HEK293 (cell line): ENCODE measurements around the gene BTBD19.

Source experiments
- CTCF ChIA-PET: fragments of 350-600 bp; formaldehyde crosslinking; extraction: SDS; loops from one replicate; lab custom pipeline; 2021; ENCODE audit warnings: antibody characterized with exemption; lab: Yijun Ruan, JAX
- POLR2A ChIA-PET: fragments of 300-600 bp; formaldehyde crosslinking; extraction: SDS; loops from one replicate; lab custom pipeline; 2020; ENCODE audit warnings: antibody characterized with exemption, inconsistent platforms; lab: Yijun Ruan, JAX
- H3K27ac ChIP-seq: fragments of 200-500 bp; sonication (Bioruptor generic); 2 replicates; pipeline ENCODE4 v1.5.1; 2014; ENCODE audit warnings: low read depth, low read length, control low read depth, inconsistent platforms; ENCODE audit errors: extremely low read depth
- H3K36me3 ChIP-seq, 2 experiments: fragments of 200-500 bp in 1 of 2; sonication (Bioruptor generic) in 1 of 2; 1 replicate in 1 of 2; 2 replicates in 1 of 2; pipeline ENCODE4 v1.5.1; 2014 to 2017; ENCODE audit warnings: inconsistent platforms in 2 of 2, low read length in 2 of 2; ENCODE audit not compliant: control insufficient read depth in 2 of 2, insufficient read depth in 1 of 2
- H3K4me1 ChIP-seq: fragments of 200-500 bp; sonication (Bioruptor generic); 2 replicates; pipeline ENCODE4 v1.5.1; 2014; ENCODE audit warnings: mild to moderate bottlenecking, low read length, inconsistent platforms; ENCODE audit not compliant: control insufficient read depth, insufficient read depth
- H3K4me3 ChIP-seq: 2 replicates; pipeline ENCODE4 v1.5.1; 2011; ENCODE audit warnings: low read depth, mild to moderate bottlenecking, control low read depth, low read length, moderate library complexity
- H3K9me3 ChIP-seq: fragments of 200-500 bp; sonication (Bioruptor generic); 2 replicates; pipeline ENCODE4 v1.5.1; 2014; ENCODE audit warnings: low read depth, low read length, inconsistent platforms; ENCODE audit not compliant: control insufficient read depth, insufficient read depth
- BCL11A ChIP-seq: fragments of 450-650 bp; formaldehyde crosslinking; IDR thresholded peaks from 2 replicates; pipeline ENCODE4 v1.5.1; 2016; ENCODE audit warnings: low read depth, missing biosample characterization, missing genetic modification characterization
- EGR2 ChIP-seq: fragments of 450-650 bp; formaldehyde crosslinking; IDR thresholded peaks from 2 replicates; pipeline ENCODE4 v1.5.1; 2016; ENCODE audit warnings: low read depth, missing biosample characterization, missing genetic modification characterization
- MZF1 ChIP-seq: fragments of 450-650 bp; formaldehyde crosslinking; IDR thresholded peaks from 2 replicates; pipeline ENCODE4 v1.5.1; 2017; ENCODE audit warnings: missing biosample characterization, missing genetic modification characterization, borderline replicate concordance
- SETDB1 ChIP-seq: IDR thresholded peaks from one replicate; pipeline ENCODE4 v1.6.1; 2017; ENCODE audit warnings: mild to moderate bottlenecking, low read length, moderate library complexity, mixed read lengths; ENCODE audit not compliant: insufficient read length
- SP2 ChIP-seq: fragments of 450-650 bp; formaldehyde crosslinking; IDR thresholded peaks from 2 replicates; pipeline ENCODE4 v1.5.1; 2016; ENCODE audit warnings: missing biosample characterization, missing genetic modification characterization
- TCF7L2 ChIP-seq: IDR thresholded peaks from 2 replicates; pipeline ENCODE4 v1.6.1; 2011; ENCODE audit warnings: low read depth, mild to moderate bottlenecking, inconsistent platforms, low read length, moderate library complexity, borderline replicate concordance
- YY1 ChIP-seq: fragments of 450-650 bp; formaldehyde crosslinking; IDR thresholded peaks from 2 replicates; pipeline ENCODE4 v1.5.1; 2018; ENCODE audit warnings: missing biosample characterization, missing genetic modification characterization
- ZNF121 ChIP-seq: fragments of 450-650 bp; formaldehyde crosslinking; IDR thresholded peaks from 2 replicates; pipeline ENCODE4 v1.5.1; 2016; ENCODE audit warnings: missing biosample characterization, missing genetic modification characterization
- ZNF138 ChIP-seq: fragments of 450-650 bp; formaldehyde crosslinking; IDR thresholded peaks from 2 replicates; pipeline ENCODE4 v1.5.1; 2016; ENCODE audit warnings: missing biosample characterization, missing genetic modification characterization, borderline replicate concordance
- ZNF157 ChIP-seq: fragments of 450-650 bp; formaldehyde crosslinking; IDR thresholded peaks from 2 replicates; pipeline ENCODE4 v1.5.1; 2016; ENCODE audit warnings: missing biosample characterization, missing genetic modification characterization
- ZNF175 ChIP-seq: fragments of 450-650 bp; formaldehyde crosslinking; IDR thresholded peaks from 2 replicates; pipeline ENCODE4 v1.5.1; 2016; ENCODE audit warnings: missing biosample characterization, missing genetic modification characterization
- ZNF19 ChIP-seq: fragments of 450-650 bp; formaldehyde crosslinking; IDR thresholded peaks from 2 replicates; pipeline ENCODE4; 2016; ENCODE audit warnings: missing biosample characterization, missing genetic modification characterization, low read depth
- ZNF221 ChIP-seq: fragments of 450-650 bp; formaldehyde crosslinking; IDR thresholded peaks from 2 replicates; pipeline ENCODE4 v1.5.1; 2017; ENCODE audit warnings: missing biosample characterization, missing genetic modification characterization, borderline replicate concordance
- ZNF416 ChIP-seq: fragments of 450-650 bp; formaldehyde crosslinking; IDR thresholded peaks from 2 replicates; pipeline ENCODE4 v1.5.1; 2016; ENCODE audit warnings: missing biosample characterization, missing genetic modification characterization
- ZNF423 ChIP-seq: fragments of 450-650 bp; formaldehyde crosslinking; IDR thresholded peaks from 2 replicates; pipeline ENCODE4 v1.5.1; 2016; ENCODE audit warnings: missing biosample characterization, missing genetic modification characterization
- ZNF501 ChIP-seq: fragments of 450-650 bp; formaldehyde crosslinking; IDR thresholded peaks from 2 replicates; pipeline ENCODE4 v1.5.1; 2016; ENCODE audit warnings: missing biosample characterization, missing genetic modification characterization
- ZNF558 ChIP-seq: fragments of 450-650 bp; formaldehyde crosslinking; IDR thresholded peaks from 2 replicates; pipeline ENCODE4 v1.5.1; 2016; ENCODE audit warnings: missing biosample characterization, missing genetic modification characterization
- ZNF560 ChIP-seq: fragments of 450-650 bp; formaldehyde crosslinking; IDR thresholded peaks from 2 replicates; pipeline ENCODE4 v1.5.1; 2017; ENCODE audit warnings: missing biosample characterization, missing genetic modification characterization, borderline replicate concordance
- ZNF624 ChIP-seq: fragments of 450-650 bp; formaldehyde crosslinking; IDR thresholded peaks from 2 replicates; pipeline ENCODE4 v1.5.1; 2017; ENCODE audit warnings: missing biosample characterization, missing genetic modification characterization
- ZNF629 ChIP-seq: fragments of 450-650 bp; formaldehyde crosslinking; IDR thresholded peaks from 2 replicates; pipeline ENCODE4 v1.5.1; 2017; ENCODE audit warnings: missing biosample characterization, missing genetic modification characterization
- ZSCAN23 ChIP-seq: fragments of 450-650 bp; formaldehyde crosslinking; IDR thresholded peaks from 2 replicates; pipeline ENCODE4 v1.5.1; 2016; ENCODE audit warnings: missing biosample characterization, missing genetic modification characterization
- TF ChIP-seq, protein P1 (sequence below): fragments of 450-650 bp; formaldehyde crosslinking; IDR thresholded peaks from 2 replicates; pipeline ENCODE4 v1.5.1; 2016; ENCODE audit warnings: missing biosample characterization, missing genetic modification characterization
- TF ChIP-seq, protein P2 (sequence below): fragments of 450-650 bp; formaldehyde crosslinking; IDR thresholded peaks from 2 replicates; pipeline ENCODE4 v1.5.1; 2017; ENCODE audit warnings: missing biosample characterization, mild to moderate bottlenecking, missing genetic modification characterization, moderate library complexity
- TF ChIP-seq, protein P3 (sequence below): fragments of 450-650 bp; formaldehyde crosslinking; IDR thresholded peaks from 2 replicates; pipeline ENCODE4 v1.5.0; 2017; ENCODE audit warnings: missing biosample characterization, missing genetic modification characterization, borderline replicate concordance
- TF ChIP-seq, protein P4 (sequence below): fragments of 450-650 bp; formaldehyde crosslinking; IDR thresholded peaks from 2 replicates; pipeline ENCODE4 v1.5.1; 2016; ENCODE audit warnings: missing biosample characterization, missing genetic modification characterization

BTBD19 gene

DNA sequence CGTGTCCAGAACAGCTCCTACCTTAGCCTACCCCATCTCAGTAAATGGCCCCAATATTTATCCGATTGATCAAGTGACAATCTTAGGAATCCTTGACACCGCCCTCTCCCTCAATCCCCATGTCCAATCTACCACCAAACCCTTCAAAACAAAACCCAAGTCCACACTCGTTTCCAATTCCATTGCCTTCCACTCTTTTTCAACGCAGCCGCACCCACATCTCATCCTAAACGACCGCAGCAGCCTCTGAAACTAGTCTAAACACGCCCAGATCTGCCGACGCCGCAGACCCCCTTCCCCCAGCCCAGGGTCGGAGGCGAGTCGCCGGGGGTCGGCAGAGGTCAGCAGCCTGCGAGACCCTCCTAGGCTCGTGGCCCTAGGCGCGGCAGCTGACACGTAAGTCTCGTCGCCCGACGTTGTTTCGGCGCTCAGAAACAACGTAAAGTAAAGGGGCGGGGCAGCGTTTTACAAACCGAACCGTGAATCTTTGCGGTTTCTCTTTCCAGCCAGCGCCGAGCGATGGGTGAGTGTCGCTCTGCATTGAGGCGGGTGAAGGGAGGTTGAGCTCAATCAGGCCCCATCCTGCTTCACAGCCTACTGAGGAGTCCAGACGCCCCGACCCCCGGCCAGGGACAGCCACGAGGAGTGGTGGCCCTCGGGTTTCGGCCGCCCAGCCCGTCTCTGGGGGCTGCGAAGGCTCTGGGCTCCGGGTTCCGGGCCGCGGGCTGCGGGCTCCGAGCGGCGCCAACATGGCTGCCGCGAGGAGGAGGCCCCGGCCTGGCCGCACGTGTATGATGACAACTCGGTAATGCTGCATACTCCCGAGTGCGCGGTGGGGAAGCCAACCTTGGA, 33.0 kb upstream of the BTBD19 start, which contains the start of gene RPS8 (continued):
- peak; percentile 86; the same call in 1 of the 2 replicates for TF ChIP-seq YY1 (tag by site-specific recombination)
- no peak for TF ChIP-seq ZNF558 (tag by site-specific recombination)
- TF ChIP-seq ZNF157 (tag by site-specific recombination) = no peak
- no peak for TF ChIP-seq SETDB1
- TF ChIP-seq ZNF221 (tag by site-specific recombination) = no peak
- peak; percentile 60 for TF ChIP-seq SP2 (tag by site-specific recombination)
- TF ChIP-seq ZNF501 = peak; percentile 92; the same call in 1 of the 2 replicates
- no peak for TF ChIP-seq ZNF19
- TF ChIP-seq, protein P1, sequence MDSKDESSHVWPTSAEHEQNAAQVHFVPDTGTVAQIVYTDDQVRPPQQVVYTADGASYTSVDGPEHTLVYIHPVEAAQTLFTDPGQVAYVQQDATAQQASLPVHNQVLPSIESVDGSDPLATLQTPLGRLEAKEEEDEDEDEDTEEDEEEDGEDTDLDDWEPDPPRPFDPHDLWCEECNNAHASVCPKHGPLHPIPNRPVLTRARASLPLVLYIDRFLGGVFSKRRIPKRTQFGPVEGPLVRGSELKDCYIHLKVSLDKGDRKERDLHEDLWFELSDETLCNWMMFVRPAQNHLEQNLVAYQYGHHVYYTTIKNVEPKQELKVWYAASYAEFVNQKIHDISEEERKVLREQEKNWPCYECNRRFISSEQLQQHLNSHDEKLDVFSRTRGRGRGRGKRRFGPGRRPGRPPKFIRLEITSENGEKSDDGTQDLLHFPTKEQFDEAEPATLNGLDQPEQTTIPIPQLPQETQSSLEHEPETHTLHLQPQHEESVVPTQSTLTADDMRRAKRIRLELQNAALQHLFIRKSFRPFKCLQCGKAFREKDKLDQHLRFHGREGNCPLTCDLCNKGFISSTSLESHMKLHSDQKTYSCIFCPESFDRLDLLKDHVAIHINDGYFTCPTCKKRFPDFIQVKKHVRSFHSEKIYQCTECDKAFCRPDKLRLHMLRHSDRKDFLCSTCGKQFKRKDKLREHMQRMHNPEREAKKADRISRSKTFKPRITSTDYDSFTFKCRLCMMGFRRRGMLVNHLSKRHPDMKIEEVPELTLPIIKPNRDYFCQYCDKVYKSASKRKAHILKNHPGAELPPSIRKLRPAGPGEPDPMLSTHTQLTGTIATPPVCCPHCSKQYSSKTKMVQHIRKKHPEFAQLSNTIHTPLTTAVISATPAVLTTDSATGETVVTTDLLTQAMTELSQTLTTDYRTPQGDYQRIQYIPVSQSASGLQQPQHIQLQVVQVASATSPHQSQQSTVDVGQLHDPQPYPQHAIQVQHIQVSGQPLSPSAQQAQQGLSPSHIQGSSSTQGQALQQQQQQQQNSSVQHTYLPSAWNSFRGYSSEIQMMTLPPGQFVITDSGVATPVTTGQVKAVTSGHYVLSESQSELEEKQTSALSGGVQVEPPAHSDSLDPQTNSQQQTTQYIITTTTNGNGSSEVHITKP (tag by site-specific recombination) = peak; percentile 26; the same call in 1 of the 2 replicates
- TF ChIP-seq ZNF423 = no peak
- TF ChIP-seq ZNF629 (tag by site-specific recombination) = peak; percentile 88
- no peak for TF ChIP-seq ZNF560 (tag by site-specific recombination)
- peak; percentile 76; the same call in 1 of the 2 replicates for TF ChIP-seq ZNF624 (tag by site-specific recombination)
- no peak for TF ChIP-seq TCF7L2
- no peak for TF ChIP-seq ZNF121 (tag by site-specific recombination)
- no peak for TF ChIP-seq ZSCAN23 (tag by site-specific recombination)
- TF ChIP-seq ZNF416 (tag by site-specific recombination) = no peak
- TF ChIP-seq ZNF138 (tag by site-specific recombination) = no peak

DNA sequence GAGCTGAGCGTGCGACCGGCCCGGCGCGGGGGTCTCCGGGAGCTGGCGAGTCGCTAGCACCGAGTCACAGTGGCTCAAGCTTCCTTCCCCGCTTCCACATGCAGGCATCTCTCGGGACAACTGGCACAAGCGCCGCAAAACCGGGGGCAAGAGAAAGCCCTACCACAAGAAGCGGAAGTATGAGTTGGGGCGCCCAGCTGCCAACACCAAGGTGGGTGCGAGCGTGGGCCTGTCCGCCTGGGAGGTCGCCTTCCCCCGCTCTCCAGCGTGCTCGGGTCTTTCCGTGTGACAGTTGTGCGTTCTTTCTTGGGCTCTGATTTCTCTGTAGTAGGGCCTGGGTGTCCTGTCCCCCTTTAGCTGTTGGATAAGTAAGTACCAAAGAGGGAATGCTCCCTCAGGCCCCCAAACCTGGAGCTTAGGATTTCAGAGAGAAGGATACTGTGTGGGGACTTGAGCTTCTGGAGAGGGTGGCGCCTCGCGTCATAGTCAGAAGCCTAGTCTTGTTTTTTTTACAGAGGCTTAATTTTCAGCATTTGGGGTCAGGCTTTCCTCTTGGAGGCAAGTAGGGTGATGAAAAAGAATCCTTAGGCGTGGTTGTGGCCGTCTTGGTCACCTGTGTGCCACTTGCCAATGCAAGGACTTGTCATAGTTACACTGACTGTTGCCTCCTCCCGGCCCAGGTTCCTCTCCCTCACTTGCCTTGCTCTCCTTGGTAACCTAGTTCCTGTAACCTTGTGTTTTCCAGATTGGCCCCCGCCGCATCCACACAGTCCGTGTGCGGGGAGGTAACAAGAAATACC, 32.2 kb upstream of the BTBD19 start:
- Histone ChIP-seq H3K9me3 (no peaks in the 10 kb centered on the region), H3K4me1 (no peaks in the 10 kb centered on the region), H3K27ac (peak overlapping the region; percentile 99), H3K36me3 (peaks cover 33 to 55% of the 10 kb centered on the region in 2 experiments; a peak in 2 of 3 replicates), H3K4me3 (peak overlapping the region; percentile 63)
- ChIA-PET POLR2A (interaction anchor here (0.5 to 3.1 kb wide), 35 partner anchors 9 to 746 kb away, joined by 3 to 41 read pairs (median 6); partner anchors contain the start of genes ARMH1, BEST4, BTBD19 and DYNLT4), CTCF (interaction anchor here (0.6 to 2.2 kb wide), 3 partner anchors 11 to 296 kb away, joined by 3 to 11 read pairs (median 6); partner anchors contain the start of genes BEST4 and RNU5D-1)
- TF ChIP-seq, protein P2, sequence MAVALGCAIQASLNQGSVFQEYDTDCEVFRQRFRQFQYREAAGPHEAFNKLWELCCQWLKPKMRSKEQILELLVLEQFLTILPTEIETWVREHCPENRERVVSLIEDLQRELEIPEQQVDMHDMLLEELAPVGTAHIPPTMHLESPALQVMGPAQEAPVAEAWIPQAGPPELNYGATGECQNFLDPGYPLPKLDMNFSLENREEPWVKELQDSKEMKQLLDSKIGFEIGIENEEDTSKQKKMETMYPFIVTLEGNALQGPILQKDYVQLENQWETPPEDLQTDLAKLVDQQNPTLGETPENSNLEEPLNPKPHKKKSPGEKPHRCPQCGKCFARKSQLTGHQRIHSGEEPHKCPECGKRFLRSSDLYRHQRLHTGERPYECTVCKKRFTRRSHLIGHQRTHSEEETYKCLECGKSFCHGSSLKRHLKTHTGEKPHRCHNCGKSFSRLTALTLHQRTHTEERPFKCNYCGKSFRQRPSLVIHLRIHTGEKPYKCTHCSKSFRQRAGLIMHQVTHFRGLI (tag by site-specific recombination) = peak; percentile 39; the same call in 1 of the 2 replicates
- TF ChIP-seq MZF1 (tag by site-specific recombination) = no peak
- TF ChIP-seq BCL11A (tag by site-specific recombination) = no peak
- TF ChIP-seq, protein P3, sequence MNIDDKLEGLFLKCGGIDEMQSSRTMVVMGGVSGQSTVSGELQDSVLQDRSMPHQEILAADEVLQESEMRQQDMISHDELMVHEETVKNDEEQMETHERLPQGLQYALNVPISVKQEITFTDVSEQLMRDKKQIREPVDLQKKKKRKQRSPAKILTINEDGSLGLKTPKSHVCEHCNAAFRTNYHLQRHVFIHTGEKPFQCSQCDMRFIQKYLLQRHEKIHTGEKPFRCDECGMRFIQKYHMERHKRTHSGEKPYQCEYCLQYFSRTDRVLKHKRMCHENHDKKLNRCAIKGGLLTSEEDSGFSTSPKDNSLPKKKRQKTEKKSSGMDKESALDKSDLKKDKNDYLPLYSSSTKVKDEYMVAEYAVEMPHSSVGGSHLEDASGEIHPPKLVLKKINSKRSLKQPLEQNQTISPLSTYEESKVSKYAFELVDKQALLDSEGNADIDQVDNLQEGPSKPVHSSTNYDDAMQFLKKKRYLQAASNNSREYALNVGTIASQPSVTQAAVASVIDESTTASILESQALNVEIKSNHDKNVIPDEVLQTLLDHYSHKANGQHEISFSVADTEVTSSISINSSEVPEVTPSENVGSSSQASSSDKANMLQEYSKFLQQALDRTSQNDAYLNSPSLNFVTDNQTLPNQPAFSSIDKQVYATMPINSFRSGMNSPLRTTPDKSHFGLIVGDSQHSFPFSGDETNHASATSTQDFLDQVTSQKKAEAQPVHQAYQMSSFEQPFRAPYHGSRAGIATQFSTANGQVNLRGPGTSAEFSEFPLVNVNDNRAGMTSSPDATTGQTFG (tag by site-specific recombination) = no peak
- no peak for TF ChIP-seq ZNF175
- TF ChIP-seq, protein P4, sequence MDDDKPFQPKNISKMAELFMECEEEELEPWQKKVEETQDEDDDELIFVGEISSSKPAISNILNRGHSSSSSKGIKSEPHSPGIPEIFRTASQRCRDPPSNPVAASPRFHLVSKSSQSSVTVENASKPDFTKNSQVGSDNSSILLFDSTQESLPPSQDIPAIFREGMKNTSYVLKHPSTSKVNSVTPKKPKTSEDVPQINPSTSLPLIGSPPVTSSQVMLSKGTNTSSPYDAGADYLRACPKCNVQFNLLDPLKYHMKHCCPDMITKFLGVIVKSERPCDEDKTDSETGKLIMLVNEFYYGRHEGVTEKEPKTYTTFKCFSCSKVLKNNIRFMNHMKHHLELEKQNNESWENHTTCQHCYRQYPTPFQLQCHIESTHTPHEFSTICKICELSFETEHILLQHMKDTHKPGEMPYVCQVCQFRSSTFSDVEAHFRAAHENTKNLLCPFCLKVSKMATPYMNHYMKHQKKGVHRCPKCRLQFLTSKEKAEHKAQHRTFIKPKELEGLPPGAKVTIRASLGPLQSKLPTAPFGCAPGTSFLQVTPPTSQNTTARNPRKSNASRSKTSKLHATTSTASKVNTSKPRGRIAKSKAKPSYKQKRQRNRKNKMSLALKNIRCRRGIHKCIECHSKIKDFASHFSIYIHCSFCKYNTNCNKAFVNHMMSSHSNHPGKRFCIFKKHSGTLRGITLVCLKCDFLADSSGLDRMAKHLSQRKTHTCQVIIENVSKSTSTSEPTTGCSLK = no peak
- peak; percentile 57 for TF ChIP-seq EGR2 (tag by site-specific recombination)
